Activated CD8-positive, alpha-beta T cell treated with anti-CD3 and anti-CD28 coated beads for 36 hours (primary cell): Measurements from ENCODE around the gene CACNA2D2. TPM values are rescaled to one million over a fixed set of nuclear protein-coding genes. Genes with fewer than 3 reads are reported as not detected.

Experiments
- ATAC-seq: fragments of 200-7000 bp; cut with Tn5 transposase; one replicate; pipeline ENCODE4 v1.10.0; 2021; ENCODE audit warnings: mild to moderate bottlenecking, moderate library complexity
- CTCF ChIA-PET: fragments of 350-600 bp; sonication (Branson Sonifier 250); formaldehyde crosslinking; loops from one replicate; lab custom pipeline; 2021; ENCODE audit warnings: antibody characterized with exemption; lab: Charles Lee
- POLR2A ChIA-PET: fragments of 350-600 bp; sonication (Branson Sonifier 250); formaldehyde crosslinking; loops from one replicate; lab custom pipeline; 2021; ENCODE audit warnings: antibody characterized with exemption; lab: Charles Lee
- DNase-seq: peaks from one replicate; pipeline ENCODE4 v3.0.0-alpha.2; 2020
- H3K27ac Mint-ChIP-seq: one replicate; pipeline ENCODE4 v1.8.0; 2021; ENCODE audit warnings: mild to moderate bottlenecking, mixed read lengths
- H3K27me3 Mint-ChIP-seq: one replicate; pipeline ENCODE4 v1.8.0; 2021; ENCODE audit warnings: mixed read lengths
- H3K36me3 Mint-ChIP-seq: one replicate; pipeline ENCODE4 v1.8.0; 2021; ENCODE audit warnings: low read depth, mixed read lengths
- H3K4me1 Mint-ChIP-seq: one replicate; pipeline ENCODE4 v1.8.0; 2021; ENCODE audit warnings: low read depth, mixed read lengths
- H3K4me3 Mint-ChIP-seq: one replicate; pipeline ENCODE4 v1.8.0; 2021; ENCODE audit warnings: mild to moderate bottlenecking, moderate library complexity, mixed read lengths
- H3K9me3 Mint-ChIP-seq: one replicate; pipeline ENCODE4 v1.8.0; 2021; ENCODE audit warnings: mixed read lengths
- intact Hi-C: fragments of 100-400 bp; cut with micrococcal nuclease; formaldehyde crosslinking; loops from one replicate; pipeline ENCODE4 v1.10.0; 2022
- total RNA-seq, 2 experiments: library from RNA; stranded (reverse); gene quantifications; one replicate each; pipeline ENCODE4 v1.2.3, GENCODE V29; 2021
- TF ChIP-seq, protein P1 (sequence below): fragments of 200-600 bp; IDR thresholded peaks from one replicate; pipeline ENCODE4 v1.8.0; 2022; ENCODE audit warnings: antibody characterized with exemption, mild to moderate bottlenecking

The CACNA2D2 gene
- total RNA-seq, 2 experiments from 2014 or later = 1.6 to 2.1 TPM

DNA sequence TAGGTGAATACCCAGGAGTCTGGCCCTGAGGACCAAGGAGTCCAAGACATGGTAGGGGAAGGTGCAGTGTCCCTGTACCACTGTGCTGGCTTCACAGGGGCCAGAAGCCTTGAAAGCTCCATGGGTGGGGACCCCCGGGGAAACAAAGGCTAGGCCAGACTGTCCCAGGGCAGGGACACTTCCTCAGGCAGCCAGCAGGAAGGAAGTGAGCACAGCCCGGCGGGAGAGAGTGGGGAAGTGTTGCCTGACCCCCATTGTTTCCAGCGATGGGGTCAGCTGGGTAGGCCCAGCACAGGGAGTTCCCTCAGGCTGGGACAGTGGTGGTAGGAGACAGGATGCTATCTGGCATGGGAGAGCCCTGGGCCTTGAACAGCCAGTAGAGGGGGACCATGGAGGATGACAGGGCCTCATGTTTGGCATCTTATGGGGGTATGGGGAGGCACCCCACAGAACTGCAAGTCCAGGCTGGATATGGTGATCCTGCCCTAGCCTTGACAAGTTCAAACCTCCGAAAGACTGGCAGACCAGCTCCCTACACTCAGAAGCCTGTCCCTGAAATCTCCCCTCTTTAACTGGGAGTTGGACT lies 179.7 kb downstream of the CACNA2D2 start:
- Mint-ChIP-seq H3K9me3 (no peaks in the 10 kb centered on the region), H3K36me3 (peaks cover 5% of the 10 kb centered on the region), H3K4me3 (no peak overlapping the region), H3K27ac (peak overlapping the region; percentile 17), H3K4me1 (peaks cover 37% of the 10 kb centered on the region), H3K27me3 (no peaks in the 10 kb centered on the region)
- ChIA-PET CTCF (interaction anchor here (0.6 to 3.0 kb wide), 20 partner anchors 9 to 129 kb away, joined by 3 to 40 read pairs (median 4); partner anchors contain the start of genes CYB561D2, HYAL1, HYAL3 and IFRD2), POLR2A (interaction anchor here (0.5 to 13.4 kb wide), 5 partner anchors 12 to 229 kb away, joined by 3 to 126 read pairs (median 4); partner anchors contain the start of genes CYB561D2, NPRL2 and RASSF1)
- TF ChIP-seq, protein P1, sequence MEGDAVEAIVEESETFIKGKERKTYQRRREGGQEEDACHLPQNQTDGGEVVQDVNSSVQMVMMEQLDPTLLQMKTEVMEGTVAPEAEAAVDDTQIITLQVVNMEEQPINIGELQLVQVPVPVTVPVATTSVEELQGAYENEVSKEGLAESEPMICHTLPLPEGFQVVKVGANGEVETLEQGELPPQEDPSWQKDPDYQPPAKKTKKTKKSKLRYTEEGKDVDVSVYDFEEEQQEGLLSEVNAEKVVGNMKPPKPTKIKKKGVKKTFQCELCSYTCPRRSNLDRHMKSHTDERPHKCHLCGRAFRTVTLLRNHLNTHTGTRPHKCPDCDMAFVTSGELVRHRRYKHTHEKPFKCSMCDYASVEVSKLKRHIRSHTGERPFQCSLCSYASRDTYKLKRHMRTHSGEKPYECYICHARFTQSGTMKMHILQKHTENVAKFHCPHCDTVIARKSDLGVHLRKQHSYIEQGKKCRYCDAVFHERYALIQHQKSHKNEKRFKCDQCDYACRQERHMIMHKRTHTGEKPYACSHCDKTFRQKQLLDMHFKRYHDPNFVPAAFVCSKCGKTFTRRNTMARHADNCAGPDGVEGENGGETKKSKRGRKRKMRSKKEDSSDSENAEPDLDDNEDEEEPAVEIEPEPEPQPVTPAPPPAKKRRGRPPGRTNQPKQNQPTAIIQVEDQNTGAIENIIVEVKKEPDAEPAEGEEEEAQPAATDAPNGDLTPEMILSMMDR = no peak
- intact Hi-C loops = no loop called here
- ATAC-seq (no peak), DNase-seq (no peak)

DNA sequence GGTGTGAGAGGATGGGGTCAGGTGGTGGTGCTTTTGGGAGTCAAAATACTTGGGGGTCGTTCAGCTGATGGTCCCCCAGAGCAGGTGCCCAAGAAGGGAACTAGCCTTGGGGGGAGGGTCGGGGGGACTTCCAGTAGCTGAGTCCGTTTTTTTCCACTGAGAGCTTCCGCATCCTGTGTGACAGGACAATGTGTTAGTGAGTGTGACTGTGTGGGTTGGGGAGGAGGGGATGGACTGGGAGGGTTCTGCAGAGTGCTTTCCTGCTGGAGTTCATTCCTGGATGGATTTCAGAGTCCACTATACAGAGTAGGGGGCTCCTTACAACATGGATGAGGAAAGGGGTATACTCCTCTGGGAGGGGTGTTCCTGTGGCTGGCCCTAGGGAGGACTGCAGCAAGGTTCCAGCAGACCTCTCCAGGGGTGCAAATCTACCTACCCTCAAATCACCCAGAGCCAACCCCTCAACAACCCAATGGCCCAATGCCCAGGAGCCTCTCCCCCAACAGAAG lies 180.3 kb downstream of the CACNA2D2 start:
- Mint-ChIP-seq H3K27me3 (no peaks in the 10 kb centered on the region), H3K4me1 (peaks cover 36% of the 10 kb centered on the region), H3K4me3 (no peak overlapping the region), H3K27ac (no peak overlapping the region), H3K36me3 (peaks cover 3% of the 10 kb centered on the region), H3K9me3 (no peaks in the 10 kb centered on the region)
- no peak for ATAC-seq
- CTCF ChIA-PET = interaction anchor here (1.2 to 3.0 kb wide), 5 partner anchors 9 to 27 kb away, joined by 4 to 40 read pairs (median 8); partner anchors contain the start of genes CYB561D2, HYAL1 and NPRL2
- no peak for DNase-seq
- intact Hi-C loops = no loop called here
- POLR2A ChIA-PET = interaction anchor here (0.7 to 13.4 kb wide), 4 partner anchors 13 to 27 kb away, joined by 3 to 126 read pairs (median 4); partner anchors contain the start of genes CYB561D2, NPRL2 and RASSF1
- TF ChIP-seq, protein P1 = no peak

DNA sequence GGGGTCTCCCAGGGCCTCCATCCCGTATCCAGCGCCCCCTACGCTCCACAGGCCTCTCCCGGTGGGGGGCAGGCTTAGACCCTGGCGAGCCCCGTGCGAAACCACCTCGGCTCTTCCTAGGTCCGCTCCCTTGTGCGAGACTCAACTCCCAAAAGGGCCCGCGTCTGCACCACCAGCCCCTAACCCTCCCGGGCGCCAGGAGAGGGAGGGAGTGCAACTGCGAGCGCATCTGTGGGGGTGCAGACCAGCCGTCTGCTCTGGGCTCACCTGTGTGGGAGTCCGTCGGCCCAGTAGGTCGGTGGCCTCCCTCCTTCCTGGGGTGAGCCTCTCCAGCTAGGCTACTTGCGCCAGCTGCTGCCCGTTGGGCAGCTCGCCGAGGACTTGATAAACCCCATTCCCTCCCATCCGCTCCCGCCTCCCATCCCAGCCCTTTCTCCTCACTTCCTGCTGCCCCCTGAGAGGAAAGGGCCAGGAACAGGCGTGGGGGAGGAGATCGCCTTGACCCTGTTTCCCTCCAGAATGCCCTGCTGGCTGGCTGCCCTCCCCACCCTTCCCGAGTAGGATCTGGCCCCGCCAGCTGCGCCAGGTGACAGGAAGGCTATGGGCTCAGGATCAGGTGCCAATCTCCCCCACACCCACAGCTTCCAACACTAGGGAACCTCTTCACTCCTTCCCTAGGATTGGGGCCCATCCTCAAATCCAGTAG lies 180.9 kb downstream of the CACNA2D2 start, which contains the start of gene HYAL2:
Gene HYAL2, minus strand, starts transcription at position 360 of the 706 bp plus-strand sequence. CDS start 2,256 bp downstream, outside the sequence.
- peak within 1 kb of the TSS; percentile 94 for H3K27ac Mint-ChIP-seq
- H3K4me1 Mint-ChIP-seq = peaks cover 36% of the 10 kb centered on the region
- no peaks in the 10 kb centered on the region for H3K27me3 Mint-ChIP-seq
- ChIA-PET CTCF (interaction anchor here (1.4 to 3.0 kb wide), 3 partner anchors 13 to 25 kb away, joined by 3 to 40 read pairs (median 4); no protein-coding TSS in a partner anchor), POLR2A (interaction anchor here (1.1 to 13.4 kb wide), 4 partner anchors 13 to 96 kb away, joined by 3 to 126 read pairs (median 4); partner anchors contain the start of genes CYB561D2, NPRL2 and RASSF1)
- intact Hi-C loops = no loop called here
- no peak for ATAC-seq
- DNase-seq = no peak
- H3K4me3 Mint-ChIP-seq = peak within 1 kb of the TSS; percentile 78
- no peaks in the 10 kb centered on the region for H3K9me3 Mint-ChIP-seq
- TF ChIP-seq, protein P1 = no peak
- peaks cover 1% of the 10 kb centered on the region for H3K36me3 Mint-ChIP-seq

DNA sequence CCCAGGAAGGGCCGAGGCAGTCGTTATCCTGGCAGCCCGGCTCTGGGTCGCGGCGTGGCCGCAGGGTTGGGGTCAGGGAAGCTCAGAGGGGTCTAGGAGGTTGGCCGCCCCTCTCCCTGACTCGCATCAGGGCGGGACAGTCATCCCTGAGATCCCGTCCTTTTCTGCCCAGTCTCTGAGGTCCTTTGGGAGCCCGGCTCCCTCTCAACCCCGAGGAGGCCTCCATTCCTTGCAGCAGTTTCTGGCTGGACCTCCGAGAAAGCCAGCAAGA lies 181.4 kb downstream of the CACNA2D2 start:
- TF ChIP-seq, protein P1 = no peak
- peaks cover 36% of the 10 kb centered on the region for H3K4me1 Mint-ChIP-seq
- peaks cover 1% of the 10 kb centered on the region for H3K36me3 Mint-ChIP-seq
- intact Hi-C loops = no loop called here
- H3K4me3 Mint-ChIP-seq = peak overlapping the region; percentile 78
- CTCF ChIA-PET = interaction anchor here (1.0 to 1.7 kb wide), 3 partner anchors 17 to 26 kb away, joined by 3 to 4 read pairs (median 3); no protein-coding TSS in a partner anchor
- no peak for ATAC-seq
- no peak overlapping the region for H3K27ac Mint-ChIP-seq
- H3K9me3 Mint-ChIP-seq = no peaks in the 10 kb centered on the region
- H3K27me3 Mint-ChIP-seq = no peaks in the 10 kb centered on the region
- DNase-seq = no peak
- POLR2A ChIA-PET = interaction anchor here (1.1 to 13.4 kb wide), 3 partner anchors 14 to 95 kb away, joined by 3 to 126 read pairs (median 3); partner anchors contain the start of gene RASSF1
